ENCODE results near the gene INVS. TPM values are rescaled to one million over a fixed set of nuclear protein-coding genes. Genes with fewer than 3 reads are reported as not detected.

Gene INVS
- total and polyA plus RNA-seq, 3 donors from 2014 or later = 13.3 to 37.1 (median 31.7) TPM

DNA sequence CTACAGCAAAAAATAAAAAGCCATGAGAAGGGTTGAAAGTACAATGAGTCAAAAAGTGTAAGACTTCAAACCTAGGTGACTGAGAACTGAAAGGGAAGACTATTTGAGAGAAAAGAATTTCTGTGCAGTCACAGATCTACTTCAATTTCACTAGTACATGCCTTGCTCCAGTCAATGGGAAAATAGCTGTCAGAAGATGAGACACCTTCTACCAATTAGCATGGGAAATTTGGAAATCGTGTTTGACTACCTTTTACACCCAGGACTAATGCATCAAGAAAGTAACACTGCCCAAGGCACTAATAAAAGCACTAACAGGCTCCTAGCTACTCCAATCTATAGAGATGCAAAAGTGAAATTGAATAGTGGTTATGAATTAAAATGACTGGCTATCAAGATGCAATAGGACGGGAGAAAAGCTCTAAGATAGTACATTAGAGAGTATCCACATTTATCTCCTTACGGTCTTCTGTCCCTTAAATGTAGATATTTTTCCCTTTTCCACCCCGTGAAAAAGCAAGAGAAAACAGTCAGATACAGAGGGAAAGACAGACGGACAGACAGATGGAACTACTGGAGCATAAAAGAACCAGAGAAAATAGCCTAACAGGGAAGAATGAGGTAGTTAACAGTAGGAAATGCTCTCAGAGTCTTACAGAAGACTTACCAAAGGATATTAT lies 15.5 kb upstream of the INVS start:
- H3K4me1 ChIP-seq = no peaks in the 10 kb centered on the region
- no peaks in the 10 kb centered on the region for H3K27me3 ChIP-seq
- 72 to 78% methylated on average over 5 of the region's 5 CpGs for WGBS, 2 donors
- no peaks in the 10 kb centered on the region for H3K36me3 ChIP-seq (ENCODE audit: low read depth, missing control alignments)
- intact Hi-C loops (cut with DNase I; ENCODE audit: low total_unique reads) = no loop called here
- no peak overlapping the region for H3K27ac ChIP-seq
- no peak for TF ChIP-seq POLR2A (IDR thresholded peaks at IDR 0.05)
- TF ChIP-seq, protein P1, sequence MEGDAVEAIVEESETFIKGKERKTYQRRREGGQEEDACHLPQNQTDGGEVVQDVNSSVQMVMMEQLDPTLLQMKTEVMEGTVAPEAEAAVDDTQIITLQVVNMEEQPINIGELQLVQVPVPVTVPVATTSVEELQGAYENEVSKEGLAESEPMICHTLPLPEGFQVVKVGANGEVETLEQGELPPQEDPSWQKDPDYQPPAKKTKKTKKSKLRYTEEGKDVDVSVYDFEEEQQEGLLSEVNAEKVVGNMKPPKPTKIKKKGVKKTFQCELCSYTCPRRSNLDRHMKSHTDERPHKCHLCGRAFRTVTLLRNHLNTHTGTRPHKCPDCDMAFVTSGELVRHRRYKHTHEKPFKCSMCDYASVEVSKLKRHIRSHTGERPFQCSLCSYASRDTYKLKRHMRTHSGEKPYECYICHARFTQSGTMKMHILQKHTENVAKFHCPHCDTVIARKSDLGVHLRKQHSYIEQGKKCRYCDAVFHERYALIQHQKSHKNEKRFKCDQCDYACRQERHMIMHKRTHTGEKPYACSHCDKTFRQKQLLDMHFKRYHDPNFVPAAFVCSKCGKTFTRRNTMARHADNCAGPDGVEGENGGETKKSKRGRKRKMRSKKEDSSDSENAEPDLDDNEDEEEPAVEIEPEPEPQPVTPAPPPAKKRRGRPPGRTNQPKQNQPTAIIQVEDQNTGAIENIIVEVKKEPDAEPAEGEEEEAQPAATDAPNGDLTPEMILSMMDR (IDR thresholded peaks at IDR 0.05) = no peak
- no peak for DNase-seq
- H3K9me3 ChIP-seq = no peaks in the 10 kb centered on the region
- H3K4me3 ChIP-seq = no peak overlapping the region

DNA sequence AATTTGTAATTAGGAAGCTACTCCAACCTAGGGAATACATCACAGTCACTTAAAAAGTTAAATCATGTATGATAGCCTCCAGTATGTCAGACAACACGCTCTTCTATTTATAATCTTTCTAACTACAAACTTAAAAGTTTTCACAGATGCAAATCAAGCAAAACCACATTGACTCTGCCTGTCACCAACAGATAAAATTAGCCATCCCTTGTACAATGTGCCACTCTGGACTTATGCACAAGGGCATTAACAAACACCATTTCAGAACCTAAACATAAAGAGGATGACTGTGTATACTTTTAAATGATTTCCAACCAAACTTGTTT lies 15.0 kb upstream of the INVS start:
- Histone ChIP-seq H3K36me3 (ENCODE audit: low read depth, missing control alignments) (no peaks in the 10 kb centered on the region), H3K4me3 (no peak overlapping the region), H3K4me1 (no peaks in the 10 kb centered on the region), H3K27me3 (no peaks in the 10 kb centered on the region), H3K27ac (no peak overlapping the region), H3K9me3 (no peaks in the 10 kb centered on the region)
- 75 to 87% methylated on average over 1 of the region's 1 CpG for WGBS, 2 donors
- intact Hi-C loops (cut with DNase I; ENCODE audit: low total_unique reads) = no loop called here
- TF ChIP-seq, protein P1 (IDR thresholded peaks at IDR 0.05) = no peak
- no peak for TF ChIP-seq POLR2A (IDR thresholded peaks at IDR 0.05)
- no peak for DNase-seq

DNA sequence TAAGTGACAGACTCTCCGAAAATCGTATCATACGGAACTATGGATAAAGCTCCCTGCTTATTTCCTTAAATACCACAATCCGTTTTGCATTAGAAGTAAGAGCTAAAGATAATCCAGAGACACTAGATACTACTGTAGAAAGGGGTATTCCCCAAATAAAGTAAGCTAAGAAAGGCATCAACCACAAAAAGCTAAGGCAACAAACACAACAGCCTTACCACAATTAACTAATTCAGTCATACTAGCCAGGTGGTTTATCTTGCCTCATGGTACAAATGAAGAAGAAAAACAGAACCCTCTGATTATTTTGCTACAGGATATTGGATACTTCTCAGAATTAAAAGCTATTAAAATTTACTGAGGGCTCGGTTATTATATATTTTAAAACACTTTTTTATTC lies 14.3 kb upstream of the INVS start:
- intact Hi-C loops (cut with DNase I; ENCODE audit: low total_unique reads) = no loop called here
- H3K27me3 ChIP-seq = no peaks in the 10 kb centered on the region
- 77 to 90% methylated on average over 5 of the region's 5 CpGs for WGBS, 2 donors
- H3K27ac ChIP-seq = no peak overlapping the region
- no peak for TF ChIP-seq POLR2A (IDR thresholded peaks at IDR 0.05)
- TF ChIP-seq, protein P1 (IDR thresholded peaks at IDR 0.05) = no peak
- H3K36me3 ChIP-seq (ENCODE audit: low read depth, missing control alignments) = no peaks in the 10 kb centered on the region
- H3K9me3 ChIP-seq = no peaks in the 10 kb centered on the region
- H3K4me1 ChIP-seq = peaks cover under 1% of the 10 kb centered on the region
- DNase-seq = no peak
- no peak overlapping the region for H3K4me3 ChIP-seq

DNA sequence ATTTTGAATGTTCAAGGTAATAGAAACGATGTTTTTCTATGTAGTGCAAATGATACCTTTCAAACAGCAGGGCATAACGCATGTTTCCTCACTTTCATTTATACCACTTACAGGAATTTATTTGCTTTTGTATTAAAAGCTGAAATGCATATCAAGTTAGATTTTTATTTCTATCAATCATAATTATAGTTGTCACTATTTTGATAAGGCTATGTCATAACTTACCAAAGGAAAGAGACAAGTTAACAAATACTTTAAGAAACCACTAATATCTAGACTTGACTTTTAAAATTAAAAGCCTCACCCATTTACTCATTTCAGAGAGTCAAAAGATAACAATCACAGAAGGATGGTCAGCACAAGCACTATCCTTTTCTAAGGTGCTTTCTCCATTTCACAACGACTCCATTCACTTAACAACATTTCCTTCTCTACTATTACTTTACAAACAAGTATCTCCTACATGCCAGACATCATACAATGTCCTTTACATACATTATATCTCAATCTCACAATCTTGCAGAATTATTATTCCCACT lies 12.9 kb upstream of the INVS start:
- Histone ChIP-seq H3K4me3 (no peak overlapping the region), H3K9me3 (no peaks in the 10 kb centered on the region), H3K27ac (no peak overlapping the region), H3K36me3 (ENCODE audit: low read depth, missing control alignments) (no peaks in the 10 kb centered on the region), H3K4me1 (peaks cover 6% of the 10 kb centered on the region), H3K27me3 (no peaks in the 10 kb centered on the region)
- no peak for DNase-seq
- WGBS, 2 donors = 91 to 93% methylated on average over 3 of the region's 3 CpGs
- TF ChIP-seq, protein P1 (IDR thresholded peaks at IDR 0.05) = no peak
- no peak for TF ChIP-seq POLR2A (IDR thresholded peaks at IDR 0.05)
- intact Hi-C loops (cut with DNase I; ENCODE audit: low total_unique reads) = no loop called here

DNA sequence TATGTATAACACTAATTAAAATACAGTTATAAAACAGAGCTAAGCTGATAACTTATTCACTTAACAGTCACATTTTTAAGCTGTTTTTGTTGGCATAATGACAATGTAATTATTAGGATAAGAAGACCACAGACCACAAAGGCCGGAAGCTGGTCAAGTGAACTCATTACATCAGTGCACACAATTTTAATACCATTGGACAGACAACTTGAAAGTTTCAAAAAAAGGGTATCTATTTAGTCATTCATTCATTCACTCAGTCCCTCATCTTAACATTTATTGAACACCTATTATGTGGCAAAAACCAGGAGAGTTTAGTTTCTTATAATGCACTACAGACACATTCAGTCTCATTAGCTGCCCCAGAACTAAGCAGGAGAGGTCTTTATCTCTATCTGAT lies 11.8 kb upstream of the INVS start:
- DNase-seq = no peak
- intact Hi-C loops (cut with DNase I; ENCODE audit: low total_unique reads) = no loop called here
- H3K4me1 ChIP-seq = peaks cover 6% of the 10 kb centered on the region

More for the DNA sequence above, 11.8 kb upstream of the INVS start:
- WGBS, 2 donors = 79 to 85% methylated on average over 1 of the region's 1 CpG
- no peaks in the 10 kb centered on the region for H3K27me3 ChIP-seq
- no peak overlapping the region for H3K4me3 ChIP-seq
- no peaks in the 10 kb centered on the region for H3K36me3 ChIP-seq (ENCODE audit: low read depth, missing control alignments)
- no peaks in the 10 kb centered on the region for H3K9me3 ChIP-seq
- no peak overlapping the region for H3K27ac ChIP-seq
- TF ChIP-seq, protein P1 (IDR thresholded peaks at IDR 0.05) = no peak
- no peak for TF ChIP-seq POLR2A (IDR thresholded peaks at IDR 0.05)

Data from testis (tissue), 3 donors.